Daoy (cell line): Measurements from ENCODE around the gene PDE4D. TPM values are rescaled to one million over a fixed set of nuclear protein-coding genes. Genes with fewer than 3 reads are reported as not detected.

Experiments used
- DNase-seq: peaks from one replicate; pipeline ENCODE4 v3.0.0-alpha.2; 2015; ENCODE audit warnings: low read depth
- total RNA-seq: library from RNA; depleted of rRNA; stranded (reverse); fragments of >200 nt; shearing (Covaris generic); gene quantifications from 2 replicates; pipeline ENCODE4 v1.2.3, GENCODE V29; 2014

PDE4D gene
- total RNA-seq, 1 experiment from 2014 or later: 23.1 TPM

DNA sequence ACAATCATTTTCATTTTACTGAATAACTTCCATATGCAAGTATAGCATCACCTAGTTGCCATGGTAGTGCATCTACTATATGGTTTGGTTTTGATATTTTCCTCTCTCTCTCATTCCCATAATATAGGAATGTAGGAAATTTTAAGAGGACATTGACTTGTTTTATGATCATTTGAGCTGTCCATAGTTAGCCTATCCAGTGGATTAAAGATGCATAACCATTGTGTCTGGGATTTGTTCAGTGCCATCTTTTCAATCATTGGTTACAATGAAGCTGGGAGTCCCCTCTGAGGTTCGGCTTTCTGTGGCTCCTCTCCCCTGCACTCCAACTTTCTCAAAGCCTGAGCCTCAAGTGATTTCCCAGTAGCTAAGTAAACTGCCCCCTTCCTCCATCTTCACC, 852.2 kb downstream of the PDE4D start:
- DNase-seq: peak; percentile 20

- no peak for DNase-seq
Observed at GRCh38 chr5:59040804-59041201, 852.7 kb downstream of the PDE4D start.

DNA sequence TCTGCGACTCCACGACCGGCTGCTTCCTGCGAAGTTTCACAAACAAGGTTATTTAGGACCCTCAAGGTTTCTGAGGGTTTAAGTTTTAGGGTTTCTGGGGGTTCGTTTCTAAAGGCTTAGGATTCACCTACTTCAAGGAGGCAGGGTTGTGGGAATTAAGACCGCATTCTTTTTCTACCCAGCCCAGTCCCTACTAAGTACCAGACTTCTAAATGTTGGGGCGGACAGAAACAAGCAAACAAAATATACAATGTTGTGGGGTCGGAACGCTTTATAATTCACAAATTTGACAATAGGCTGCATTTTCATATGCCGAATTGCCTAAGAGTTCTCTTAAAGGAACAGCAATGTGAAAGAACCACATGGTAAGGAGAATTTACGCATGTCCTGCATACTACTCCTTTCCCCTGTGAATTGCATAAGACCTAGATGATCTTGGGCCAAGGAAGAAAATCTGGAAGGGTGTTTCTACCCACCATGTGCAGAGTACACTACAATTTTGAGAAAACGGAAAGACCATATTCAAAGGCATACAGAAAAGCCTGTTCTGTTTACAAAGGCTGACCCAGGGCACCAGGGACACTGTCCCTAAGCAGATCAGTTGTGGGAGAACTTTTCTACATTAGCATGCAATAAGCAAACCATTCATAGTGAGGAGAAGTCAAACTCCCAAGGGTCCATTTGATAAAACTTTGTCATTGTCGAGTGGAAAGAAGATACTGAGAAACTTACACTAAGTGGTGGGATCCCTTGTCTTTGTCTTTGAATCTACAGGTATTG, 853.3 kb downstream of the PDE4D start:
- DNase-seq: no peak

DNA sequence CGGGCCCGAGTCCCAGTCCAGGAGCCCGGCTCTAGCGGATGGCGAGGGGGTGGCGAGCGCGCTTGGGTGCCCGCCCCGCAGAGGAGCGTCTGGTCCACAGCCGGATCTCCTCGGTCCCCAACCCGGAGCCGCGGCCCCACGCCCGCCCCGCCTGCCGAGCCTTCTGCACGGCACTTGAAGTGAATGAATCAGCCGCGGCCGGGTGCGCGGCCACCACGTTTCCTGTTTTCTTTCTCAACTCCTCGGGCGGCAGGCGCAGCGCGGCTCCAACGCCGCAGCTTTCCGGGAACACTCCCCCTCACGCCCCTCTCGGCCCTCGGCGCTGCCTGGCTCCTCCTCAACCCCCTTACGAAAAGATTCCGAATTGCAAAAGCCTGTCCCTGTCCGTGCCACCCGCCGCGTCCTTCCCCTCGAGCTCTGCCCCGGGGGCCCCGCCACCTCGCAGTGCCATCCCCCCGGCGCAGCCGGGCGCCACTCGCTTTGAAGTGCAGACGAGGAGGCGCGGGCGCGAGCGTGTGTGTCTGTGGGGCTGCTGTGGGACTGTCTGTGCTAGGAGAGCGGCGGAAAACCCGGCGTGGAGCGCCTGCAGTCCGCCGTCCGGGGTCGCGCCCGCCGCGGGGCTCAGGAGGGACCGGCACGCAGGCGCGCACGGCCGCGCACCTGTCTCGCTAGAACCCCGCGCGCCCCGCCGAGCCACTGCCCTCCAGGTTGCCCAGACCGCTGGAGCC, 854.1 kb downstream of the PDE4D start:
- peak; percentile 91 for DNase-seq

DNA sequence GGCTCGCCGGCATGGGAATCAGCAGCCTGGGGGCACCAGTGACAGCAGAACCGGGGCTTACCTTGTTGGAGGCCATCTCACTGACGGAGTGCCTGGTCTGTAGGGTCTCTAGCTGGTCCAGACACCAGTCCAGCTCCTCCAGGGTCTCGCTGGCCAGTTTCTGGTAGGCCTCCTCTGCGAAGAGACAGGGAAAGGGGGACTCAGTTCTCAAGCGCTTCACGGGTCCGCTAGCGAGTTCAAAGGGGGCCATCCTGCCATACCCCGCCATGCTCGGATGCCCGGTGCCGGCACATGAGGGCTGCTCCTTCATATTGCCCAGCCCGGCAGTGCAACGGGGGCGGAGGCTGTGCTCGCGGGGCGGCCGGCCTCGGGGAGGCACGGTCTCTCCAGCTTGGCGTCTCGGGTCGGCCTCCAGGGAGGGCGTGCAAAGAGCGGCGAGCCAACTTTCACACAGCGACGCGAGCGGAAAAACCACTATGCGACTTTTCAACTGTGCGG, 854.7 kb downstream of the PDE4D start:
- peak; percentile 60 for DNase-seq

DNA sequence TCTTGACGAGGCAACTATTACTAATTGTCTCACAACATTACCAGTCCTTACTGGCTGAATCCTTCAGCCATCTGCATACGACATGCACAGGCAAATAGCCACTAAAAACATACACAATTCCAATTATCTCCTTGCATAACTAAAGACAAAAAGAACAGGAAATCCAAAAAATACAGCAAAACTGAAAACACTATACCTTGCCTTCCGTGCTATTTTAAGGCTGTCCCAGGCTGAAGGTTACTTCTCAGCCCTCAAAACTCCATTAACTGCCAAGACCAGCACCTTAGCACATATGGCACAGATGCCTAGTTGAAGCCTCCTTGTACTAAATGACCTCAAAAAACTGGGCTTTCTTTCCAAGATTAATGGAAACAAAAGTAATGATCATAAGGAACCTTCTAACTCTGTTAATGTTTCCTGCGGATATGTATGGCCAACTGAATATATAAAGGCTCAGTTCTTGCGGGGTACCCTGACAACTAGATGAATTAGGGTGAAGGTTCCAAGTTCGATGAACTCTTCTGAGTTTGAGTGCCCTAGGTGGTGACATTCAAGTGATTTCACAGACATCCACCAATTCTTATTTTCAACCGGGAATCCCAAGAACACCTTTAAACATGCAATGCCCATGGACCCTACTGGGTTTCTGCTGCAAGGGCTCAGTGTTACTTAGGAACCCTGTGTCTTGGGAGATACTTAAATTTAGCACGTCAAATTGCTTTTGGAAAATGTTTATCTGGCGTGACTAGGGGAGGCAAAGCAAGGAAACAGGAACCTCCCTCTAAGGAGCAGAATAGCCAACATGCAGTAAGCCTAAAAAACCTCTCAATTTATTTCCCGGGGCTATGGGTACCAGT, 855.4 kb downstream of the PDE4D start:
- no peak for DNase-seq

DNA sequence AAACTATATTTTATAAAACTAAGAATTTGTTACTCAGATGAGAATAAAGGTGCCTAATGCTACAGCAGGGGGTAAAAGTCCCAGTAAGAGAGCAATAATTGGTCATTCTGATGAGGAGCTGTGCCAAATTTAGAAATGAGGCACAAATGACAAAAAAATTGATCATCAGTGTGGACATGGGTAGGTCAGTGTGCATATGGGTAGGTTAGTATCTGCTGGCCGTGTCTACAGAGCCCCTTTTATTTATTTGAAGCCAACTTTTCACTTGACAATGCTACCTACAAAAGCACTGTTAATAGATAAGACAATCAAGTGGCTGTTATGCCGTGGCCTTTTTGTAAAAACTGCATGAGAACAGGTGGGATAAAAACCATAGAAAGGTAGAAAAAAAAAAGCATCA, 856.1 kb downstream of the PDE4D start:
- DNase-seq: no peak

DNA sequence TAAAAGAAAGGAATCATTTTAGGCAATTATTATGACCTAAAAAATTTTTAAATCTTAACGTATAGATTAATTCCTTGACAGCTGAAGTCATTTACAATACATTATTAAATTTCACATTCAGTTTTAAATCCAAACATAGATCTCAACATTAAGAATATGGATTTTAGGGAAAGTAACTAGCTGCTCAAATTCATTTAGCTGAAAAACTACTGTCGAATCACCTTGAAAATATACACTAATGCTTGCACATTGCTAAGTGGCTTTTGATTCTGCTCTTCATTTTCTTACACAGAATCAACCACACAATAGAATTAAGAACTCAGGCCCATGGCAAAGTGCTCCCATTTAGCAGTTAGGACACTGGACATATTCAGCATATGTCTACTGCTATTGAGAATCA, 856.5 kb downstream of the PDE4D start:
- DNase-seq: no peak

DNA sequence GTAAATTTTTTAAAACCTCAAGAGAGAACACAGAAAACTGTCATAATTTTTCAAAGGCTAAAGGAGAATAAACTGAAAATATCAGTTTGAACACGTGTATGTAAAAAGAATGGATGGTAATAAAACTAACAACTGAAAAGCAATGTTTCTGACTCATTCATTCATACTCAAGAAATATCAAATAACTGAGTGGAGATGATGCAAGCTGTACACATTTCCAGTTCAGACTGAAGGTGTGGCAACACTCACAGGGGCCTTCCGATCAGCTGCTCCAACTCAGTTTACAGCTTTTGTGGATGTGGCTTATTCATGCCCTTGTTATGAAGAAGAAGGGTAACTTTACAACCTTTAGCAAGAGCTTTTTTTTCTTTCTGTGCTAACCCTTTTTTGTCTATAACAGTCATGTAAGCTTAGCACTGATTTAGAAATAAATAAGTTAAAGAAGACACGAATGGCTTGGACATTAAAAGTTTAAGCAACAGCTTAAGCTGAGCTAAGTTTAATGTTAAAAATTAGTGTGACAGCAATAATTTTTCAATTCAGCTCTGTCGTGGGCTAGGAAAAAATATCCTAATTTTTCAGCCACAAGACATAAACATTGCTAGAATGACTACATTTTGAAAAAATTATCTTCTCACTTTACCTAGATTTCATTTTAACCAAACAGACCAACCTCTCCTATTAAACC, 857.1 kb downstream of the PDE4D start:
- DNase-seq: peak; percentile 89

- no peak for DNase-seq
Observed at GRCh38 chr5:59035681-59036080, 857.8 kb downstream of the PDE4D start.

DNA sequence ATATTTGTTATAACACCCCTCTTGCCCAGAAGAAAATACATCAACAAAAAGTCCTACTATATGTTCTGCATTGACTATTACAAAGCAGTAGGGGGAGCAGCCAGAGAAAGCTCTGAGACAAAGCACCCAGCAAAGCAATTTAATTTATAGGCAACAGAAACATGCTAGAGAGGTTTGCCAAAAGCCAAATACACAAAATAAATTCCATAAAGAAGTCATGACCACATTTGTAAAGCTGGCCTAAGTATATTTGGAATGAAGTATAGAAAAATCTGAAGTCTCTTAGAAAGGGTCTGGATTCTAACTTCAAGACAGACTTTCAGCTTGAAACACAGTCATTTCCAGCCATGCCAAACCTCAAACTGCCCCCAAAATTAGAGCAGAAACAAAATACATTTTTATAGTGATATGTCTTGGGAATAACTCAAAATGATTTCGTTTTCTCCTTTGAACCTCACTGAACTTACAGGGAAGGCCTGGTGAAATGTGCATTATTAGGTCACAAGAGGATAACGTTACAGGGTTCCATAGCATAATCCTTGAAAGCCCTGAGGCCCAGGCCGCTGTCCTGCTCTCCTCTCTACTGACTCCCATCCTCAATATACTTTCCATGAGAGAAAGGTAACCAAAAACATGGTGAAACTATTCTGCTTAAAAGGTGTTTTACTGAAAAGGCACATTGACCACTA, 858.9 kb downstream of the PDE4D start:
- DNase-seq: peak; percentile 32

DNA sequence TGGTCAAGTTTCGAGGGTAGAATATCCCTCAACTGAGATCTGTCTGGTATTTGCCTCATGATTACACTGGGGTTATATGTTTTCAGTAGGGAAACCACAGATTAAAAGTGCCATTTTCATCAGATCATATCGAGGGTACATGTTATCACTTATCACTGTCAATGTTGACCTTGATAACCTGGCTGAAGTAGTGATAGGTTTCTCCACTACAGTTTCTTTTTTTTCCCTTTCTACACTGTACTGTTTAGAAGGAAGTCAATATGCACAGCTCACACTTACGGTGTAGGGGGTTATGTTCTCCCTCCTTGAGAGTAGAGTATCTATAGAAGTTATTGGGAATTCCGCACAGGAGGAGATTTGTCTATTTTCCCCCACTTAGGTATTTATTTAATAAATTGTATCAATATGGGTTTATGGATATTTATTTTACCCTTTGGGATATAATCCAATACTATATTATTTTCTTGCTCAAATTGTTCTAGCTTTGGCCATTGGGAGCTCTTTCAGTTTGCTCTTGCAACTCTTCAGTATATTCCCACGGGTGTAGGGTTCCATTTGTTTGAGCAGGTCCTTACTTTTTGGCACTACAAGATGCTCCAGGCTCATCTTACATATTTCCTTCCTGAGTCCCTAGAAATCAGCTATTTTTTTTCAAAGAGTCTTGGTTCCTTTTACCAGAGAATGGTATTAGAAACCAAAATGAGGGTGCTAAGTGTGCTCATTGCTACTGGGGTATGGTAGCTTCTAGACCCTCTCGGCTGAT, 866.2 kb downstream of the PDE4D start:
- no peak for DNase-seq

DNA sequence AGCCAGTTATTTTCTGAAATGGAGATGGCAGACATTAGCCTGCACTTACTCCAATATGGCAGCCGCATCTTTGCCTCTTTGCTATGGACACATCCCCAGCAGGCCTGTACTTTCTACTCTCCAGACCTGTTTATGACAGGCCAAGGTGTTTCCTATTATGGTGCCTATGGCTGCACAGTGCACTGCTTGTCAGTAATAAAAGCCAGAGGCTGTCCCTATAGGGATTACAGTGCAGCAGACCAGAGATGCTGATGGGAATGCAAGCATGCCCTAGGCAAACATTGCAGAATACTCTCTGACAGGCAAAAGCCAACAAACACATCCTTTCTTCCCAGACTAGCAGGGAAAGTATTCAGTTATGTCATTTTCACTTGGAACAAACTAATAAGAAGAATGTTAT, 867.8 kb downstream of the PDE4D start:
- DNase-seq: no peak

- peak; percentile 51 for DNase-seq
Observed at GRCh38 chr5:59021837-59022514, 871.5 kb downstream of the PDE4D start.

GRCh38 chr5:59021286-59021673, 872.2 kb downstream of the PDE4D start:
- DNase-seq: no peak

DNA sequence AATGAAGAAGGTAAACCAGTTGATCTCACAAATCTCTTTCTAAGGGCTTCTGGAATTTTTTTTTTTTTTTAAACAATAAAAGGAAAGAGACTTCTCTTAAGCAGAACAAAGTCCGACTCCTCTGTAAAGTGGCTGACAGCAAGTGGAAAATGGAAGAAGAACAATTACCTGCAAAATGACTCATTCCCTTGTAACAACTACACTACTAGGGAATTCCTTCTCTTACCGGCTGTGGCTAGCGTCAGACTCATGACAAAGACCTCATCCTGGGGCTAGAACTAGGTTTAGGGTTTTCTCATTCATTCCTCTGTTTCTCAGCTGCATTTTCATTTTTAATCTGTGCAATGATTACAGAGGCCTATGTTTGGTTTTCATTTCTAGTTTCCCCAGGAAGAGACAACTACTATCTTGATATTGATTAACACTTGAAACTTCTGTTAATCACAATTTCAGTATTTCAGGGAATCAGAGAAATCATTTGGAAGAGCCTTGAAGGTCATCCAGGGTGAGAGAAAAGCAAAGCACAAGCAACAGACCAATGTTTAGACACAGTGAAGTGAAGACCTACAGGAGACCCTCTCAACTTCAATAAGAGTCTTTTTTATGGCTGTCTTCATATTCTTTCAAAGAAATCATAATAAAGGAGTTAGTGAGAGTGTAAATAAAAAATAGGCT, 872.8 kb downstream of the PDE4D start:
- peak; percentile 56 for DNase-seq

DNA sequence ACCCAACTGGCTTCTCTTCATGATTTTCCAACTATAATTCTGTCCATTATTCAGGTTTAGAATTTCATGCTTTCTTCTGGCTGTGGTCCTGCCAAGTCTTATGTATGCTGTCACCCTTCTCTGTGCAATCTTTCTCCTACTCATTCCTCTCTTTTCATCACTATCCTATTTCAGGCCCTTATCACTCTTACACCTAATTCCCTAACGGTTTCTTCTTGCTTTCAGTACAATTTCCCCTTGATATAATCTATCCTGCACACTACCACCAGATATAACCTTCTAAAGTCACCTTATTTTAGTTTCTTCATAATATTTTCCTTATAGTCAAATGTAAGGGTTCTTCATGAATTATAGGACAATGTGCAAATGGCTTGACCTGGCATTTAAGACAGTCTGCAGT, 874.4 kb downstream of the PDE4D start:
- DNase-seq: no peak

DNA sequence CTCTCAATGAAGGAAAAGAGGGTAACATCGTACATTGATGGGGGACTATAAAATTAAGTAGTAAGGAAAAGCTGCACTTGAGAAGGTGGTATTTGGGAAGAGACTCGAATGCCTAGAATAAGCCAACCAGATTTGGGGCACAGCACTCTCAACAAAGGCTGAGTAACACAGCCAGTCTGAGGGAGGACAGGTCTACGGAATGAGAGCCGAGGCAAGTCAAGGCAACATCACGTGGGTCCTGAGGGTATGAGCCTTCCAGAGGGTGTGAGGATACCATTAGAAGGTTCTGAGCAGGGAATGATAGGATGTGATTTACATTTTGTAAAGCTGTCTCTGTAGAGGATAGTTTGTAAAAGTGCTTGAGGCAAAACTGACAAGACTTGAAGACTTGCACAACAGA, 876.6 kb downstream of the PDE4D start:
- DNase-seq: no peak

DNA sequence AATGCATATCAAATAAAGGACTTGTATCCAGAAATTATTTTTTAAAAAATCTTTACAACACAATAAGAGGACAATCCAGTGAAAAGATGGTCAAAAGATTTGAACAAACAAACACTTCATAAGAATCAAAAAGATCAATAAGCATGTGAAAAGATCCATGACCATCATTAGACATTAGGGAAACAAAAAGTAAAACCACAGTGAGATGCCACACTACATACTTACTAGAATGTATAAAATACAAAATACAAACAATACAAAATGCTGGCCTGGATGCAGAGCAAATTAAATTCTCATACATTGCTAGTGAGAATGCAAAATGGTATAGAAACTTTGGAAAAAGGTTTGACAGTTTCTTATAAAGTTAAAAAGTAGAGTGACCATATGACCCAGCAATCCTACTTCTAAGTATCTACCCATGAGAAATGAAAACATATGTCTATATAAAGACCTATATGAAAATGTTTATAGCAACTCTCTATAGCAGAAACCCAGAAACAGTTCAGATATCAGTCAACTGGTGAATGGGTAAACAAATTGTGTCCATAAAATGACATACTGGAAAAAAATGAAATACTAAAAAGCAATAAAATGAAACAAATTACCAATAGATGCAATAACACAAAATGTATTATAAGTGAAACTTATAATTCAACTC, 884.6 kb downstream of the PDE4D start:
- DNase-seq: no peak
